Retinal pigment epithelial cell (primary cell): ENCODE measurements around the gene ESR2.
"Not testable (repeated sequence)": the region's sequence is repeated elsewhere in the genome, so short reads cannot be mapped to it uniquely, and the experiment has no call there.

Source experiments
- DNase-seq: peaks from one replicate; pipeline ENCODE4 v3.0.0-alpha.2; 2010; ENCODE audit warnings: low read depth
- H3K4me3 ChIP-seq: 2 replicates; pipeline ENCODE4 v1.5.1; 2011; ENCODE audit warnings: mild to moderate bottlenecking, low read length, control low read depth, moderate library complexity
- TF ChIP-seq, protein P1 (sequence below): conservative IDR thresholded peaks from 2 replicates; pipeline ENCODE4 v1.5.1; 2011; ENCODE audit warnings: low read depth, low read length, control low read depth, inconsistent platforms

ESR2 gene

DNA sequence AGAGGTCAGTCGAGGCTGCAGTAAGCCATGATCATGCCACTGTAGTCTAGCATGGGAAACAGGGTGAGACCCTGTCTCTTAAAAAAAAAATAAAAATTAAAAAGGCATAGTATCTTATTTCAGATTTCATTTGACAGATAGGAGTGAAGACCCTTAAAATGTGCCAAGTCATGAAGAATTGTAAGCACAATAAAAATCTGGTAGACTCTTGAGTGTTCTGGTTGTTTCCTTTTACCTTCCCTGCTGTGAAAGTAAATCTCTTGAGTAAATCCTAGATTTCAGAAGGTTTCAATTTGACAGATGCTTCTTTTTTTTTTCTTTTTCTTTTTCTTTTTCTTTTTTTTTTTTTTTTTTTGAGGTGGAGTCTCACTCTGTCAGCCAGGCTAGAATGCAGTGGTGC is 109.0 kb downstream of the ESR2 start:
- TF ChIP-seq, protein P1, sequence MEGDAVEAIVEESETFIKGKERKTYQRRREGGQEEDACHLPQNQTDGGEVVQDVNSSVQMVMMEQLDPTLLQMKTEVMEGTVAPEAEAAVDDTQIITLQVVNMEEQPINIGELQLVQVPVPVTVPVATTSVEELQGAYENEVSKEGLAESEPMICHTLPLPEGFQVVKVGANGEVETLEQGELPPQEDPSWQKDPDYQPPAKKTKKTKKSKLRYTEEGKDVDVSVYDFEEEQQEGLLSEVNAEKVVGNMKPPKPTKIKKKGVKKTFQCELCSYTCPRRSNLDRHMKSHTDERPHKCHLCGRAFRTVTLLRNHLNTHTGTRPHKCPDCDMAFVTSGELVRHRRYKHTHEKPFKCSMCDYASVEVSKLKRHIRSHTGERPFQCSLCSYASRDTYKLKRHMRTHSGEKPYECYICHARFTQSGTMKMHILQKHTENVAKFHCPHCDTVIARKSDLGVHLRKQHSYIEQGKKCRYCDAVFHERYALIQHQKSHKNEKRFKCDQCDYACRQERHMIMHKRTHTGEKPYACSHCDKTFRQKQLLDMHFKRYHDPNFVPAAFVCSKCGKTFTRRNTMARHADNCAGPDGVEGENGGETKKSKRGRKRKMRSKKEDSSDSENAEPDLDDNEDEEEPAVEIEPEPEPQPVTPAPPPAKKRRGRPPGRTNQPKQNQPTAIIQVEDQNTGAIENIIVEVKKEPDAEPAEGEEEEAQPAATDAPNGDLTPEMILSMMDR = no peak
- DNase-seq = no peak
- H3K4me3 ChIP-seq = no peak overlapping the region

DNA sequence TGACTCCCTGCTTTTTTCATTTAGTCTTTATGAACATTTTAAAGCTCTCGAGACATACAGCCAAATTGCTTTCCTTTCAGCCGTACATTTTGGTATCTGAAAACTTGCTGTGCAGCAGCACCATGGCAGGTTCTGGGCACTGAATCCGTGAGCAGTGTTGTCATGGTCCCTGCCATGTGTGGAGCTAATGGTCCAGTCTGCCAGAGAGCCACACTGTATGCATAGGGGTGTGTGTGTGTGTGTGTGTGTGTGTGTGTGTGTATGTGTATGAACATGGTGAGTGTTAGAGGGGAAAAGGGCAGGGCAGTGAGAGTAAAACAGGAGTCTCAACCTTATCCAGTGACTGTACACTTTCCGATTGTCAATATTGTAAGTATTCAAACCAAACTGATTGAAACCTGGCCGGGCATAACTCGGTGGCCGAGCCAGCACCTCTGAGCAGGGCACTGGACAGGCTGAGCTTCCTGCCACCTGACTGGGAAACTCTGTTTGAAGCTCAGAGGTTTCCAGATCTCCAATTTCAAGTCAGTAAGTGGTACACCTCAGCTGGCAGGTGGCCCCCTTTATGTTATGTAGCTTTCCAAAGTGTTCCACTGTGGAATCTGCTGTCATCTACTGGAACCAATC is 110.0 kb downstream of the ESR2 start:
- DNase-seq = no peak
- TF ChIP-seq, protein P1 = no peak
- no peak overlapping the region for H3K4me3 ChIP-seq

DNA sequence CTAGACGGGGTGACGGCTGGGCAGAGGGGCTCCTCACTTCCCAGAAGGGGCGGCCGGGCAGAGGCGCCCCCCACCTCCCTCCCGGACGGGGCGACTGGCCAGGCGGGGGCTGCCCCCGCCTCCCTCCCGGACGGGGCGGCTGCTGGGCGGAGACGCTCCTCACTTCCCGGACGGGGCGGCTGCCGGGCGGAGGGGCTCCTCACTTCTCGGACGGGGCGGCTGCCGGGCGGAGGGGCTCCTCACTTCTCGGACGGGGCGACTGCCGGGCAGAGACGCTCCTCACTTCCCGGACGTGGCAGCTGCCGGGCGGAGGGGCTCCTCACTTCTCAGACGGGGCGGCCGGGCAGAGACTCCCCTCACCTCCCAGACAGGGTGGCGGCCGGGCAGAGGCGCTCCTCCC is 111.3 kb downstream of the ESR2 start:
- not testable (repeated sequence) for DNase-seq, H3K4me3 ChIP-seq

DNA sequence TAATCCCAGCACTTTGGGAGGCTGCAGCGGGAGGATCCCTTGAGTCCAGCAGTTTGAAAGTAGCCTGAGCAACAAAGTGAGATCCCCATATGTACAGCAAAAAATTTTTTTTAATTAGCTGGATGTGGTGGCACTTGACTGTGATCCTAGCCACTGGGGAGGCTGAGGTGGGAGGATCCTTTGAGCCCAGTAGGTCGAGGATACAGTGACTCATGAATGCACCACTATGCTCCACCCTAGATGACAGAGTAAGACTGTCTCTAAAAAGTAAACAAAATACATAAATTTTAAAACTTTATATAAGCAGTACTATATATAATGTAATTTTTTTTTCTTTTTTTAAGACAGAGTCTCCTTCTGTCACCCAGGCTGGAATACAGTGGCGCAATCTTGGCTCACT is 115.4 kb downstream of the ESR2 start:
- no peak for DNase-seq
- TF ChIP-seq, protein P1 = no peak

DNA sequence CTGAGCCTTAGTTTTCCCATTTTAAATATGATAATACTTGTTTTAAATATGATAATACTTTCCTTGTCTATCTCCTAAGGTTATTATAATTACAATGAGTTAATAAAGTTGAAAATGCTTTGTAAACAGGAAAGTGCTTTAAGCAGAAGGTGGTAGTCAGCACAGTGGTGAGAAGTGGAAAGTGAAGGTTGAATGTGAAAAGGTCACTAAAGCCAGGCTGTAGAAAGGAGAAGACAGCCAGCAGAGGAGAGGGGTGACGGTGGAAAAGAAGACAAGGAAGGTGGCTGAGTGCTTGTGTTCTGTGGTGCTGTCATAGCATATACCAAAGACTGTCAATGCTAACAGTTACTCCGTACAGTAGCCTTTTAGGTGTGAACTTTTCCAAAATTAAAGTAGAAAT is 117.8 kb downstream of the ESR2 start:
- TF ChIP-seq, protein P1 = no peak
- no peak for DNase-seq
- no peak overlapping the region for H3K4me3 ChIP-seq

More for the DNA sequence above, 115.4 kb downstream of the ESR2 start:
- no peak overlapping the region for H3K4me3 ChIP-seq

DNA sequence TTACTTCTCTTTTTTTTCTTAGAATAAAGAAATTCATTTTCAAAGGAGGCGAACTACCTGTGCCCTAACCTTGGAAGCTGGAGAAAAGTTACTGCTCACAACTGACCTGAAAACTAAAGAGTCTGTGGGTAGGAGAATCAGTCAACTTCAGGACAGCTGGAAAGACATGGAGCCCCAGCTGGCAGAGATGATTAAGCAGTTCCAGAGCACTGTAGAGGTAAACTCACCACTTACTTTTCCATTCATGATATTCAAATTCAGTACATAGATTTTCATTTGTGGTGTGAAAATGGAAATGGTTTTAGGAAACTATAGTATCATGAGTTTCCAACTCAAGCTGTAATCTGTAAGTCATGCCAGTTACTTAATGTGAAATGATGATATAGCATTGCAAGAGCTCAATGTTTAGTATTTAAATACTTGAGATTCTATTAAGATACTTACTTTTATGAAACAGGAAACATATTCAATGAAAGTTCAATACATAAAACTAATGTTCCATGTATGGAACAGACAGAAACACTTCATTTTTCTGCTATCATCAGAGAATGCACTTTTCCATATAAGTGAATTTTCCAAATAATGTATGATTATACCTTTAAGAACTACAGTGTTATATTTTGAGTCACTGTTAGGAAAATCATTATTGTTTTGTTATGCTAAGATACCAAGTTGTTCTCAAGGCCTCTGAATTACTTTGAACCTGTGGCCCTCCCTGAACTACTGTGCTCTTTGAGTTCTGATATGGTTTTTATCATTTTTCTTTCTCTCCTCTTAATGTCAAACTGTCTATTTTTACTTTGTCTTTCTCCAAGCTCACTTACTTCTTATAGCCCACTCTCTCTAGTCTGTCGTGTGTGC is 119.0 kb downstream of the ESR2 start:
- DNase-seq = no peak
- no peak overlapping the region for H3K4me3 ChIP-seq
- TF ChIP-seq, protein P1 = no peak

DNA sequence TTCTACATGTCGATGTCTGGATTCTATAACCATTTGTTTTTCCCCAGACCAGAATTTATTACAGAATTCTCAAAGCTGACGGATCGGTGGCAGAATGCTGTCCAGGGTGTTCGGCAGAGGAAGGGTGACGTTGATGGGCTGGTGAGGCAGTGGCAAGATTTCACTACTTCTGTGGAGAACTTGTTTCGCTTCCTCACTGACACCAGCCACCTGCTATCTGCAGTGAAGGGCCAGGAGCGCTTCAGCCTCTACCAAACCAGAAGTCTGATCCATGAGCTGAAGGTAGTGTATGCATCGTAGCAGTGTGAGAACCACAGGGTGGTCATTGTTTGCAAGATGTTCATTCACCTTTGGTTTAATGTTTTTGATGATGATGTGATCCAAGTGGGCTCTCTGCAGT is 124.0 kb downstream of the ESR2 start:
- no peak overlapping the region for H3K4me3 ChIP-seq
- DNase-seq = no peak
- TF ChIP-seq, protein P1 = no peak
